ENCODE results near the gene ZNF280D.
"Not testable (repeated sequence)": the region's sequence is repeated elsewhere in the genome, so short reads cannot be mapped to it uniquely, and the experiment has no call there.

The ZNF280D gene

DNA sequence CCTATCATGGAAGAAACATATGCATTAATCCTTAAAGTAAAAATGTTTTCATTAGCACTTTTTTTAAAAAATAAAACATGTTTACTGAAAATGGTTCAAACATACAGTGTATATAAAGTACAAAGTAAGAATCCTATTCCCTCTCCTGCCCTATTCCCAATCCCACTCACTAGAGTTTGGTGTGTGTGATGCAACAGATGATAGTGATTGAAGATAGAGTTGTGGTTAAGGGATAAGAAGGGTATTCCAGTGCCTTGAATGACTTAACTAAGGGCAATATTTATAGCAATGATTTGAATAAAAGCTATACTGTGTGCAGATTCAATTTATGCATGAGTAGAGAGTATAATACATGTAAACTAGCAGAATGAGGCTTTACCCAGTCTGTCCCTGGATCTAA is 18.1 kb downstream of the ZNF280D start:
- no peak for DNase-seq (ENCODE audit: low read depth)

DNA sequence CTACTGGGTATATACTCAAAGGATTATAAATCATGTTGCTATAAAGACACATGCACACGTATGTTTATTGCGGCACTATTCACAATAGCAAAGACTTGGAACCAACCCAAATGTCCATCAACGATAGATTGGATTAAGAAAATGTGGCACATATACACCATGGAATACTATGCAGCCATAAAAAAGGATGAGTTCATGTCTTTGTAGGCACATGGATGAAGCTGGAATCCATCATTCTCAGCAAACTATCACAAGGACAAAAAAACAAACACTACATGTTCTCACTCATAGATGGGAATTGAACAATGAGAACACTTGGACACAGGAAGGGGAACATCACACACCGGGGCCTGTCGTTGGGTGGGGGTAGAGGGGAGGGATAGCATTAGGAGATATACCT is 23.8 kb downstream of the ZNF280D start:
- DNase-seq (ENCODE audit: low read depth), result not testable (repeated sequence)

GRCh38 chr15:56699743-56700142 is 33.6 kb downstream of the ZNF280D start:
- DNase-seq (ENCODE audit: low read depth), result no peak

- DNase-seq (ENCODE audit: low read depth), result no peak
Observed at GRCh38 chr15:56698270-56698669, 35.0 kb downstream of the ZNF280D start.

DNA sequence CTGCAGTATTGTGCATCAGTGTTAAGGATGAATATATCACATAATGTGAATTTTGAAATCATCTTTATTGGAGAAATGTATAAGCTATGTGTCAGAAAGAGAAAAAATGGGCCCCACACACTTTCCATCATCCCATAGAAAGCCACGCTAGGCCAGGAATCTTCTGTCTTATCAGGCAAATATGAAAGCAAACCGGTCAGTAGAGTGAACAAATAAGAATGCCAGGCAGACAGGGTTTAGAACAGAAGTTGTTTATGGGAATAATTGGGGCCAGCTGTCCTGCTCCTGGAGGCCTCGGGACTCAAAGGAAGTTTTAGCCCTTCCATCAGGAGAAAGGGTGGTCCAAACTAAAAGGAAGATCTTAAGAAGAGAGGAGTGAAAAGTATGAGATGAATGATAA is 39.5 kb downstream of the ZNF280D start:
- no peak for DNase-seq (ENCODE audit: low read depth)

GRCh38 chr15:56690733-56691132 is 42.6 kb downstream of the ZNF280D start:
- no peak for DNase-seq (ENCODE audit: low read depth)

- no peak for DNase-seq (ENCODE audit: low read depth)
Observed at GRCh38 chr15:56683908-56684307, 49.4 kb downstream of the ZNF280D start.

DNA sequence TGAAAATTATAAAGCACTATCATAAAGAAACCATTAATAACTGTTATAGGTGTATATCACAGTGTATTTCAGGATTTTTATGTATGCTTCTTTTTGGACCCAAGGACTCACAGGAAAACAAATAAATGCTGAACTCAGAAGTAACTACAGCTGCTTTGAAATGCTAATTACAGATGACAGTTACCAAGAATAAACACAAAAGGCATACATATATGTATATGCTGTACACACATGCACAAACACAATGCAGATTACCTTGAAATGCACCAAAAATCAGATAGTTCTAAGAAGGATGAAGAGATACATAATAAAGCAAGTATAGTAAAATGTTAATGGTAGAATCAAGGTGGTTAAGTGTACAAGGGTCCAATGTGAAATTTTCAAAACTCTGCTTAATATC is 52.2 kb downstream of the ZNF280D start:
- DNase-seq (ENCODE audit: low read depth), result no peak

DNA sequence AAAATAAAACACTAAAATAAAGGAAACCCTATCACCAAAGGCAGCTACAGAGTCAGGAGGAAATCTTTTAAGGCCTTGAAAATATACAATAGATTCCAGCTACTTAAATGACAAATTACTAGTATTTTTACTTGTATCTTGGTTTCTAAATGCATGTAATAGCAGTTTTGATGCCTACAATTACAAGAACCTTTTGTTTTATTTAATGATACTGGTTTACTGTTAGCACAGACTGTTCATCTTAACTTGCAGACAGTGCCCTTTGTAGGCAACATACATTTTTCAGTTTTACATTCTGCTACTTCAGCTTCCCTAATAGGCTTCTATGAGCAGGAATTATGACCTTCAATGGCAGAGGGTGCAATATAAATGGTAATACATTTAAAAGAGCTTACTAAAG is 54.1 kb downstream of the ZNF280D start:
- DNase-seq (ENCODE audit: low read depth), result no peak

DNA sequence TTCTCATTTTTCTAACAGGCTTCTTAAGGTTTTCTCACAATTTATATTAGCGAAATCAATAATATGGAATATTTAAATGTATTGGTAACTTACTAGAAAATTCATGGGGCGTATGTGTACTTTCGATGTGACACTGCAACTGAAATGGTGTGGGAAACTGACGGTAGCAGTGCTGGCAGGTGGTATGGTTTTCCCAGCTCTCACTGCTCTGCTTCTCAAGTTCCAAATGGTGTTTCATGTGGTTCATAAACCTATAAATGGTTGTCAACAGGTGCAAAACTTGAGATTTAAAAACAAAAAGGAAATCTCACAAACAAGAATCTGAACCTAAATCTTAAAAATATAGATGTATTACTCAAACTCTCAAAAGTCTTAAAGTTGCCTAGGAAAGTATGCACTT is 54.7 kb downstream of the ZNF280D start:
- no peak for DNase-seq (ENCODE audit: low read depth)

DNA sequence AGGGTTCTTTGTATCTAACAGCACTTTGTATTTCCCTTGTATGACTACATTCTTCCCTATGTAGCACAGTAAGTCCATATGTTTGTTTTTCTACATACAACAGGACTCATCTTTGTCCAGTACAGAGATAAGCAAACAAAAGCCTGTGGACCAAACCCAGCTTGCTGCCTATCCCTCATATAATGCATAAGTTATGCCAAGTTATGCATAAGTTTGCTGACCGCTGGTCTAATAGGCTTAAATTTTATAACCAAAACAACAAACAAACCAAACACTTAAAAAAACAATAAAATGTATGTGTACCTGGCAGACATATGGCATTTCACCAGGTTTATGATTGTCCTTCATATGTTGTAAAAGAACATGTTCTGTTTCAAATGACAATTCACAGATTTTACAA is 56.0 kb downstream of the ZNF280D start:
- no peak for DNase-seq (ENCODE audit: low read depth)

DNA sequence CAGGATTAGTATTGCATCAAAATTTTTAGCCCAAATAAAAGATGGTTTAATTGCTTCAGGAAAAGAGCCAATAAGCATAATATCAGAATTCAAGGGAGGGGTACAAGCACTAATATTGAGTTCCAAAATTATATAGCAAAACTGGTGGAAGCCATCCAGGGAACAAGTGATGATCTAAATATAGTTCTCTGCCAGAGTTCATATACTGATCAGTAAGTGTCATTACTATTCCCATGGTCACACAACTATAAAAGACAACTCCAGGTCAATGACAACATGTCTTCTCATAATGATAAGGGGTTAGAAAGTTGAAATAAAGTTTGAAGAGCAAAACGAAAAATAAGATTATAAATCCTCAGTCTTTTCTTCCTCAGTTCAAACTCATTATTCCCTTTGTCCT is 57.4 kb downstream of the ZNF280D start:
- no peak for DNase-seq (ENCODE audit: low read depth)

DNA sequence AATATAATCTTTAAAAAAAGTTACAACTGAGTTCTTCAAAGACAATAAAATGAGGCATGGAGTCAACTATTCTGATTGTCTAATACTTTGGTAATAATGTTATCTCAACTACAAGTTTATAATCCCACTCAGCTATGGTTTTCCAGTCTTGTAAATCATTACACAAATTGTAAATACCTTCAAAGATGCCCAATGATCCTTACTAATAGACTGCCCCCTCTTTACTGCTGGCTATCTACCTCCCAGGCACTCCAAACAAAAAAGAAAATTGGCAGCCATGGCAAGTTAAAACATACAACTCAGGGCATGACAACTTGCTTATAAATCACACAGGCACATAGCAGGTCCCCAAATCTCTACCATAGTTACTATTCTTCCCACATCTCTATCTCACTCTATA is 58.5 kb downstream of the ZNF280D start:
- no peak for DNase-seq (ENCODE audit: low read depth)

DNA sequence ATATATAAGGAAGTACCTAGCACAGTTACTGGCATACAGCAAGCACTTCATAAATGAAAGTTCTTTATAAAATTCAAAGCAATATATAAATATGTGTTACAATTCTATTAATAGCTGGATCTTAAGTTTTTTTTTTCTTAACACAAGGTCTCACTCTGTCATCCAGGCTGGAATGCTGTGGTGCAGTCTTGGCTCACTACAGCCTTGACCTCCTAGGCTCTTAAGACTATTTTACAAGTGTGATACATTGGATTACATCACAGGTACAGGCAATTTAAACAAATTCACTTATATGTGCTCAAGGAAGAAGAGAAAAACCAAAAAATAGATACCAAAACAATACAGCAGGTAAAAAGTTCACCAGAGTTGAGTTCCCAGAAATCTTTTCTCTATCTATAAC is 60.6 kb downstream of the ZNF280D start:
- no peak for DNase-seq (ENCODE audit: low read depth)

- DNase-seq (ENCODE audit: low read depth), result no peak
Observed at GRCh38 chr15:56667517-56667916, 65.8 kb downstream of the ZNF280D start.

DNA sequence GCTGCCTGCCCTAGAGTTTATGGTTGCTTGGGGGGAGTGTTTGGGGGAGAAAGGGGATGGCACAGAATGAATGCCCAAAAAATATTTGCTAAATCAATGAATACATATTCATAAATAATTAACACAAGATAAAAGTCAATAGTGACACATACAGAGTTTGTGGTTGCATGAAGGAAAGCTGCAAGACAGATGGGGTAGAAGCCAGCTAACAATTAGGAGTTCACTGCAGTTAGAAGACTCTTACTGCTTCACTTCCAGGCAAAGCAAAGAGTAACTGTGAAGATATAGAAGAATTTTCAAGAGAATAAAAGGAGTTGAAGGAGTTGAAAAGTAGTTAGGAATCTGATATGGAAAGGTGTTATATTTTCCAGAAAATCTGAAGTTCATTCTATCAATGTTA is 72.4 kb downstream of the ZNF280D start:
- DNase-seq (ENCODE audit: low read depth), result no peak

GRCh38 chr15:56659197-56659596 is 74.1 kb downstream of the ZNF280D start:
- DNase-seq (ENCODE audit: low read depth), result no peak

- DNase-seq (ENCODE audit: low read depth), result no peak
Observed at GRCh38 chr15:56654624-56655023, 78.7 kb downstream of the ZNF280D start.

DNA sequence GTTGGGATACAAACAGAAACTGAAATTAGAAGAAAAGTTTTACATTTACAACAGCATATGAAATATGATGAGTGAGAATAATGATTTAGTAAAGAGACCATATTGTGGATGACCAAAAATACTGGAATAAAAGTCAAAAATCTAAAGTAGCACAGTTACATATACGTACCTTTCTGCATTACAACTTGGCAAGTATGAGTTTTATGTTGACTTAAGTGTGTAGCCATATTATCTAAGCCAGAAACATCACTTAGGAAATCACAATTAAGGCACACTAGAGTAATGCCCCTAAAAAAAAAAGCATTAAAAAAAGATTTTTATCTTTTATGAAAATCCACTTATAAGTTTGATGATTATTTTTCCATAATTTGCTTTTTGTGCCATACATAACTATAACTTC is 79.1 kb downstream of the ZNF280D start:
- DNase-seq (ENCODE audit: low read depth), result no peak

GRCh38 chr15:56653787-56654186 is 79.5 kb downstream of the ZNF280D start:
- DNase-seq (ENCODE audit: low read depth), result no peak

DNA sequence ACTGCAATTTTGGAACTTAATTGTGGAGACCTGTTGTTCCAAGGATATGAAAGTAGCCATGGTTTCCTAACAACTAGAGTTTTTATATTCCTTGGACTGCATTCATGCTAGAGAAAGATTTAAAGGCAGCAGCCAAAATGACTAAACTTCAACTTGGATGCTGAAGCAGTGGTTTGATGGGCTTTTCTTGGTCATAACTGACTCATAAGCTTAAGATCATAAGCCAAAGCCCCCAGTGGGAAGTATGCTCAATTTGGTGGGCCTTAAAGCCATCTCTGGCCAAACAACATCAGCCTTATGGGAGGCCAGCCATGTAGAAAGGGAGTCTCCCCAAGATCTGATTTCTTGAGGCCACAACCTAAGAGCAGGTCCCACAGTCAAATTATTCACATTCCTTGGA is 80.2 kb downstream of the ZNF280D start:
- no peak for DNase-seq (ENCODE audit: low read depth)

DNA sequence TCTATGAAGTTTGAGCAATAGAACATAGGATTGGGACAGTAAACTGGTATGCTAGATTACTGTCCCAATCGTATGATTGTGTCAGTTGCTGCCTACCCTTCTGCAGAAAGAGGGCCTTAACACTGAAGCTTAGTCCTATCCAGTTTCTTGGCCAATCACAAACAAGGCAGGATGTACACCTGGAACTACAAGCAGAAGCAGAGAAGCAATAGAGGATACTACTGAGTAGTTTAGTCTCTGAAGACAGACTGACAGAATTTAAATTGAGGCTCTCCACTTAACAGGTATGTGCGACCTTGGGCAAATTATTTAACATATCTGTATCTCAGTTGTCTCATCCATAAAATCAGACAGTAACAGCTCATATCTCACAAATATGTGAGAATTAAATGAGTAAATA is 85.0 kb downstream of the ZNF280D start:
- DNase-seq (ENCODE audit: low read depth), result no peak

DNA sequence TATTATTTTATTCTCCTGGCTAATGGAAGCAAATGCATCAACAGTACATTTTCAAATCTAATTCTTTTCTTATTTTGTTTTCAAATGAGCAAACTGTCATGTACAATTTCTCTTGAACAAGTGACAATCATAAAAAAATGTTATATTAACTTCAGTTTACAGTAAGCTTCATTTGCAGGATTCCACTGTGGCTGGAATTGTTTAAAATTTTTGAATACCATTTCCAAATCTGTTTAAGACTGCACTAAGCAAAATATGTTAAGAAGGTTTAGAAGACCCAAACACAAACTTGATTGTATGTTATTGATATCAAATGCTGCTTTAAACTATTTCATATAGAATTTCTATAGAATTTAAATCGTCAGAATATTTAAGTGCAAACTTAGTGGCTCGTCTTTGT is 92.8 kb downstream of the ZNF280D start:
- DNase-seq (ENCODE audit: low read depth), result no peak

DNA sequence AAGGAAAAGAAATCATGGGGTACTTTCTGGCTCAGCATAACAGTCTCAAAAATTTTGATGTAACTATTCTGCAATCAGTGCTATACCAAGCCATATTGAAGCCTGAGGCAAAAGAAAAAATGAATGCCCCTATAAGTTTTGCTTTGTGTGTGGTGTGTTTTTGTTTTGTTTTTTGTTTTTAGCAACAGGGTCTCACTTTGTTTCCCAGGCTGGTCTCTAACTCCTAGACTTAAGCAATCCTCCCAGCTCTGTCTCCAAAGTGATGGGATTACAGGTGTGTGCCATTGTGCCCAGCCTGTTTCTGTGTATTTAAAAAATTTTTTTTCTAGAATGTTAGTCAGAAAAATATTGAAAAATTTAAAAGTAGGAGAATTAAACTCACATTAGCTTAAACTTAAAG is 93.2 kb downstream of the ZNF280D start:
- DNase-seq (ENCODE audit: low read depth), result no peak

DNA sequence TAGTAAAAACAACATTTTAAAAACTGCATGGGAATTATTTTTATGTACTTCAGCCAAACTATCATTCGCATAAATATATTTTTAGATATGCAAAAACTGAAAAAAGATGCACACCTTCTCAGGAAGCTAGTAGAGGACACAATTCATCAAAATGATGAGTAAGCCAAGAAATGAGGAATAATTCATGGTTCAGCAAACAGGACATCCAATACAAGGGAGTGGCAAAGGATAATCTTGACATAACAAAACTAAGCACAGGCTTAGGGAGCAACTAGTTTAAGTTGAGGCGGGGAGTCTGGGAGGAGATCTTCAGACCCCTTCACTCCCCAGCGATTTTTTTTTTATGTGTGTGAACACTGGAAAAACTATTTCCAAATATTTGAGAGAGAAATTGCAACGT is 93.7 kb downstream of the ZNF280D start:
- no peak for DNase-seq (ENCODE audit: low read depth)

All from activated T-cell treated with anti-CD3 and anti-CD28 coated beads for 1 hour (primary cell).